T-helper 9 cell (primary cell): ENCODE results near the gene TRAF3IP3.

Experiments
- DNase-seq: peaks from one replicate; pipeline ENCODE4 v3.0.0-alpha.2; 2020

TRAF3IP3 gene

DNA sequence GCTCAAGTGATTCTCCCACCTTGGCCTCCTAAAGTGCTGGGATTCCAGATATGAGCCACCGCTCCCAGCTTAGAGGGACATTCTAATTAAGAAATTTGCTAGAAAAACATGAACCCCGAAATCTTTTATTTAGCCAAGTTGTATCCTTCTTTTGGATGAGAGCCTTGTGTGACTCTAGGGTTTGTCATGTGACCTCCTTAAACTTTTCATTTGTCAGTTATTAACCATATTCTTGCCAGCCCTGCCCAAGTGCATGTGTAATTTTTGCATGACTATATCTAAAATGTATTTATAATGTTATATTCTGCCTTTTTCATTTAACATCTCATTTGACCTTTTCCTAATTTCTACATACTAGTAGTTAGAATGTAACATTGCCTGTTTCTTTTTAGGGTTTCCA, 73.9 kb downstream of the TRAF3IP3 start:
- DNase-seq: no peak

DNA sequence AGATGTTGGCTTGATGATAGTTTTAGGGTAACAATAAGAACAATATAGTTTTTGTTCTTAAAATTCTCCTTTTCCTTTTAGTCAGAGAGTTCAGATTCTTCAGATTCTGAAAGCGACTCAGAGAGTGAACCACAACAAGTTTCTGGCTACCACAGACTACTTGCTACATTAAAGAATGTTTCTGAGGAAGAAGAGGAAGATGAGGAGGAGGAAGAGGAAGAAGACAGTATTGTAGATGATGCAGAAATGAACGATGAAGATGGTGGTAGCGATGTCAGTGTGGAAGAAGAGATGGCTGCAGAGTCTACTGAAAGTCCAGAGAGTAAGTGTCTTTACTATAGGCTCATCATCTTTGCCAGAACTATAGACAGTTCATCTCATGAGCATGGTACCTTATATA, 74.9 kb downstream of the TRAF3IP3 start:
- no peak for DNase-seq

- DNase-seq: no peak
These were observed 75.8 kb downstream of the TRAF3IP3 start for GRCh38 chr1:209831615-209832014.
